OCI-LY3 (cell line): ENCODE results near the gene SEZ6L.
"Not testable (repeated sequence)": the region's sequence is repeated elsewhere in the genome, so short reads cannot be mapped to it uniquely, and the experiment has no call there.

Source experiments
- H2AFZ ChIP-seq: fragments of 200-600, 300-600 bp; shearing (Covaris generic); 2 replicates; pipeline ENCODE4 v1.6.0; 2014; ENCODE audit warnings: antibody characterized with exemption, low read depth, low read length
- H3K27ac ChIP-seq: fragments of 200-600, 300-600 bp; sonication (generic); 2 replicates; pipeline ENCODE4 v1.5.1; 2014; ENCODE audit warnings: mild to moderate bottlenecking, low read length, moderate library complexity, mixed read lengths
- H3K27me3 ChIP-seq: fragments of 200-600, 300-600 bp; sonication (generic); 2 replicates; pipeline ENCODE4 v1.6.1; 2014; ENCODE audit warnings: low read depth, low read length, mixed read lengths
- H3K36me3 ChIP-seq: fragments of 200-600, 300-600 bp; sonication (generic); replicated peaks from 2 replicates; pipeline ENCODE3; 2014; ENCODE audit warnings: low read depth, low read length, mixed read lengths
- H3K4me1 ChIP-seq: fragments of 300-600, 200-600 bp; sonication (generic); 2 replicates; pipeline ENCODE4 v1.6.1; 2014; ENCODE audit warnings: low read length, mixed read lengths
- H3K4me2 ChIP-seq: fragments of 200-600, 300-600 bp; sonication (generic); 2 replicates; pipeline ENCODE4 v1.6.1; 2014; ENCODE audit warnings: low read length, mixed read lengths
- H3K4me3 ChIP-seq: fragments of 300-600, 200-600 bp; sonication (generic); 2 replicates; pipeline ENCODE4 v1.5.1; 2014; ENCODE audit warnings: antibody characterized with exemption, mild to moderate bottlenecking, low read length, moderate library complexity
- H3K79me2 ChIP-seq: fragments of 300-600, 200-600 bp; shearing (Covaris generic); 2 replicates; pipeline ENCODE4 v1.6.1; 2014; ENCODE audit warnings: mild to moderate bottlenecking, low read length, mixed read lengths
- H3K9ac ChIP-seq: fragments of 300-600, 200-600 bp; shearing (Covaris generic); 2 replicates; pipeline ENCODE4 v1.6.0; 2014; ENCODE audit warnings: mild to moderate bottlenecking, low read length, moderate library complexity
- H3K9me3 ChIP-seq: fragments of 200-600, 300-600 bp; shearing (Covaris generic); 2 replicates; pipeline ENCODE4 v1.6.1; 2014; ENCODE audit warnings: low read length, mixed read lengths; ENCODE audit not compliant: insufficient read depth
- H4K20me1 ChIP-seq: fragments of 200-600, 300-600 bp; sonication (generic); 2 replicates; pipeline ENCODE4 v1.6.1; 2016; ENCODE audit warnings: low read length, mixed read lengths; ENCODE audit not compliant: insufficient read depth
- EZH2phosphoT487 ChIP-seq: fragments of 200-600 bp; shearing (Covaris generic); IDR thresholded peaks from 2 replicates; pipeline ENCODE4 v1.6.1; 2018; ENCODE audit warnings: antibody characterized with exemption, mixed run types, low read depth
- TF ChIP-seq, protein P1 (sequence below): fragments of 200-600, 300-600 bp; sonication (generic); IDR thresholded peaks from 2 replicates; pipeline ENCODE4 v1.5.1; 2014; ENCODE audit warnings: antibody characterized with exemption, low read length, low read depth

SEZ6L gene

DNA sequence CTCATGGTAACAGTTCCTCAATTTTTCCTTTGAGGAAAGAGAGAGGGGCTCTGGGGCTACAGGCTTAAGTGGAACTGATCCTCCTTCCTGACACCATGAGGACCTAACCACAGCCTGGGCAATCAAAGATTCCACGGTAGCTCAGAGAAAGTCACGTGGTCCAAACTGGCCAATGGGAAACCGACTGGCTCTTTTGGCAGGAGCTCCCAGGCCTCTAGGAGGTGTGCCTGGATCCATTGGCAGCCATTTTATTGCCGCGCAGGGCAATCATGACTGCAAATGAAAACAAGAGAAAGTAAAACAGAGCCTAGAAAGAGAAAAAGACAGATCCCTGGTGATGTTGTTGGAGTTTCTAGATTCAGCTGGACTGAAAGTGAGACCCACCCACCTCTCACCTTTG is 232.5 kb downstream of the SEZ6L start:
- no peaks in the 10 kb centered on the region for H3K36me3 ChIP-seq
- peaks cover 41% of the 10 kb centered on the region for H3K4me1 ChIP-seq
- no peak overlapping the region for H2AFZ ChIP-seq
- no peak overlapping the region for H3K4me2 ChIP-seq
- TF ChIP-seq EZH2phosphoT487, result no peak
- TF ChIP-seq, protein P1, sequence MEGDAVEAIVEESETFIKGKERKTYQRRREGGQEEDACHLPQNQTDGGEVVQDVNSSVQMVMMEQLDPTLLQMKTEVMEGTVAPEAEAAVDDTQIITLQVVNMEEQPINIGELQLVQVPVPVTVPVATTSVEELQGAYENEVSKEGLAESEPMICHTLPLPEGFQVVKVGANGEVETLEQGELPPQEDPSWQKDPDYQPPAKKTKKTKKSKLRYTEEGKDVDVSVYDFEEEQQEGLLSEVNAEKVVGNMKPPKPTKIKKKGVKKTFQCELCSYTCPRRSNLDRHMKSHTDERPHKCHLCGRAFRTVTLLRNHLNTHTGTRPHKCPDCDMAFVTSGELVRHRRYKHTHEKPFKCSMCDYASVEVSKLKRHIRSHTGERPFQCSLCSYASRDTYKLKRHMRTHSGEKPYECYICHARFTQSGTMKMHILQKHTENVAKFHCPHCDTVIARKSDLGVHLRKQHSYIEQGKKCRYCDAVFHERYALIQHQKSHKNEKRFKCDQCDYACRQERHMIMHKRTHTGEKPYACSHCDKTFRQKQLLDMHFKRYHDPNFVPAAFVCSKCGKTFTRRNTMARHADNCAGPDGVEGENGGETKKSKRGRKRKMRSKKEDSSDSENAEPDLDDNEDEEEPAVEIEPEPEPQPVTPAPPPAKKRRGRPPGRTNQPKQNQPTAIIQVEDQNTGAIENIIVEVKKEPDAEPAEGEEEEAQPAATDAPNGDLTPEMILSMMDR, result no peak
- H3K9ac ChIP-seq, result no peak overlapping the region
- no peaks in the 10 kb centered on the region for H3K79me2 ChIP-seq
- H3K27me3 ChIP-seq, result 0 out of 2 replicates have a peak, but pooled peaks cover 4% of the 10 kb centered on the region
- no peaks in the 10 kb centered on the region for H4K20me1 ChIP-seq
- no peaks in the 10 kb centered on the region for H3K9me3 ChIP-seq
- H3K4me3 ChIP-seq, result no peak overlapping the region
- no peak overlapping the region for H3K27ac ChIP-seq

DNA sequence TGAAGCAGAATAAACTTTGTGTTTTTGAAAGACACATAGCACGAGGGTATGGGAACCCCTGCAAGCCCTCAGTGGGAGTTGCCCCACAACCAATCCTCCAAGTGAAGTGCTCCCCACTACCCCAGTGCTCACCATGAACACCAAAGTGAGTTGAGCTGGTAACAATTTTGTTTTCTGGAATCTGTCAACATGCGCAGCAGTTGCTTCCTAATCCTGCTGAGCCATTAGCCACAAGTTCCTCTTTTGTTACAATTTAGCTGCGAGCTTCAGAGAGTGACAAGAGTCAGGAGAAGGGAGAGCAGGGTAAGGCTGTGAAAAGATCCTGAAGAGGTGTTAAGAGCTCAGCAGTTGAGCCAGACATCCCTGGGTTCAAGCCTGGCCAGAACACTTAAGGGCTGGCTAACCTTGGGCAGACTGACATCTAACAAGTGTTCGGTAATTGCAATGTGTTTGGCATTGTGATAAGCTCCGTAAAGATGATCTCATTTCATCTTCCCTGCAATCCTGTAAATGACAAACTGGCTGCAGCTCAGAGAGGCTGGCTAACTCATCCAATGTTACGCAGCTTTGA is 235.7 kb downstream of the SEZ6L start:
- peak overlapping the region; percentile 46 for H3K4me3 ChIP-seq
- no peak overlapping the region for H3K27ac ChIP-seq
- no peaks in the 10 kb centered on the region for H3K36me3 ChIP-seq
- H4K20me1 ChIP-seq, result no peaks in the 10 kb centered on the region
- no peaks in the 10 kb centered on the region for H3K9me3 ChIP-seq
- H3K9ac ChIP-seq, result peak overlapping the region; percentile 32; the same call in 1 of the 2 replicates
- H3K4me1 ChIP-seq, result peaks cover 25% of the 10 kb centered on the region
- TF ChIP-seq EZH2phosphoT487, result no peak
- TF ChIP-seq, protein P1, result no peak
- peak overlapping the region; percentile 71 for H3K4me2 ChIP-seq
- no peak overlapping the region for H2AFZ ChIP-seq
- peaks cover 6% of the 10 kb centered on the region; the same call in 1 of the 2 replicates for H3K27me3 ChIP-seq
- no peaks in the 10 kb centered on the region for H3K79me2 ChIP-seq

DNA sequence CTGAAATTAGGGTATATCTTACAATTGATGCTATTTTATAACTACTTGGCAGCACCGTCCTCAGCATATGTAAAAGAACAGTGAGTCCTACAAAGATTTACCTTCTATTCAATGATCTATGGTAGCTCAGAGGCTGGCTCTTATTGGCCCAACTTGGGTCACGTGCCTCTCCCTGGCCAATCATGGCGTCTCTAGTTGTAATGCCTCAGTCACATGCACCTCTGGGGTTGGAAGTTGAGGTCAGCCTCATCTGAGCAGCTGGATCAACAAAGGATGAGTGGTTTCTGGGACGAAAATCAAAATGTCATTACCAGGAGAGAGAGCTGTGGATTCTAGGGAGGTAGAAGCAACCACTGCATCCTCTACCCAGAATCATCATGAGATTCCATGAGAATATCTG is 236.9 kb downstream of the SEZ6L start:
- TF ChIP-seq, protein P1, result no peak
- TF ChIP-seq EZH2phosphoT487, result no peak
- Histone ChIP-seq H2AFZ (no peak overlapping the region), H3K36me3 (no peaks in the 10 kb centered on the region), H4K20me1 (no peaks in the 10 kb centered on the region), H3K27ac (no peak overlapping the region), H3K4me1 (peaks cover 19% of the 10 kb centered on the region), H3K9me3 (no peaks in the 10 kb centered on the region), H3K4me2 (no peak overlapping the region), H3K27me3 (peaks cover 8% of the 10 kb centered on the region; the same call in 1 of the 2 replicates), H3K79me2 (no peaks in the 10 kb centered on the region), H3K9ac (no peak overlapping the region), H3K4me3 (no peak overlapping the region)

DNA sequence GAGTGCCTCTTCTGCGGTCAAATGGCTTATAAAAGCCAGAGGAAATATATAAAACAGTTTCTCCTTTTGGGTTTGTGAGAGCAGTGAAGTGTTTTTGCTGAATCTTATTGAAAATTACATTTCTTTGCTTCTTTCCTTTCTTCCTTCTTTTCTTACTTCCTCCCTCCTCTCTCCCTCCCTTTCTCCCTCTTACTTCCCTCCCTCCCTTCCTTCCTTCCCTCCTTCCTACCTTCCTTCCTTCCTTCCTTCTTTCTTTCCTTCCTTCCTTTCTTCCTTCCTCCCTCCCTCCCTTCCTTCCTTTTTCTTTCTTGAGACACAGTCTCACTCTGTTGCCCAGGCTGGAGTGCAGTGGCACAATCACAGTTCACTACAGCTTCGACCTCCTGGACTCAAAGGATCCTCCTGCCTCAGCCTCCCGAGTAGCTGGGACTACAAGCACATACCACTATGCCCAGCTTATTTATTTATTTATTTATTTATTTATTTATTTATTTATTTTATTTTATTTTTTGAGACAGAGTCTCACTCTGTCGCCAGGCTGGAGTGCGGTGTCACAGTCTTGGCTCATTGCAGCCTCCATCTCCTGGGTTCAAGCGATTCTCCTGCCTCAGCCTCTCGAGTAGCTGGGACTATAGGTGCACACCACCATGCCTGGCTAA is 239.4 kb downstream of the SEZ6L start:
- not testable (repeated sequence) for H3K4me2 ChIP-seq
- H3K27me3 ChIP-seq, result peaks cover 21% of the 10 kb centered on the region

More for the DNA sequence above, 239.4 kb downstream of the SEZ6L start:
- H3K9me3 ChIP-seq, H3K36me3 ChIP-seq, H2AFZ ChIP-seq, H3K79me2 ChIP-seq, H3K27ac ChIP-seq, H3K9ac ChIP-seq, H4K20me1 ChIP-seq, H3K4me3 ChIP-seq: not testable (repeated sequence)
- peaks cover 19% of the 10 kb centered on the region for H3K4me1 ChIP-seq
